K562 treated with DMSO at 1 percent for 4 hours (cell line): Measurements from ENCODE around the gene SGIP1. TPM values are rescaled to one million over a fixed set of nuclear protein-coding genes. Genes with fewer than 3 reads are reported as not detected.

Source experiments
- total RNA-seq: library from RNA; unstranded; fragments of 300-600 nt; gene quantifications from 2 replicates; pipeline ENCODE4 v1.2.3, GENCODE V29; 2022; ENCODE audit not compliant: insufficient read depth

The SGIP1 gene, protein sequence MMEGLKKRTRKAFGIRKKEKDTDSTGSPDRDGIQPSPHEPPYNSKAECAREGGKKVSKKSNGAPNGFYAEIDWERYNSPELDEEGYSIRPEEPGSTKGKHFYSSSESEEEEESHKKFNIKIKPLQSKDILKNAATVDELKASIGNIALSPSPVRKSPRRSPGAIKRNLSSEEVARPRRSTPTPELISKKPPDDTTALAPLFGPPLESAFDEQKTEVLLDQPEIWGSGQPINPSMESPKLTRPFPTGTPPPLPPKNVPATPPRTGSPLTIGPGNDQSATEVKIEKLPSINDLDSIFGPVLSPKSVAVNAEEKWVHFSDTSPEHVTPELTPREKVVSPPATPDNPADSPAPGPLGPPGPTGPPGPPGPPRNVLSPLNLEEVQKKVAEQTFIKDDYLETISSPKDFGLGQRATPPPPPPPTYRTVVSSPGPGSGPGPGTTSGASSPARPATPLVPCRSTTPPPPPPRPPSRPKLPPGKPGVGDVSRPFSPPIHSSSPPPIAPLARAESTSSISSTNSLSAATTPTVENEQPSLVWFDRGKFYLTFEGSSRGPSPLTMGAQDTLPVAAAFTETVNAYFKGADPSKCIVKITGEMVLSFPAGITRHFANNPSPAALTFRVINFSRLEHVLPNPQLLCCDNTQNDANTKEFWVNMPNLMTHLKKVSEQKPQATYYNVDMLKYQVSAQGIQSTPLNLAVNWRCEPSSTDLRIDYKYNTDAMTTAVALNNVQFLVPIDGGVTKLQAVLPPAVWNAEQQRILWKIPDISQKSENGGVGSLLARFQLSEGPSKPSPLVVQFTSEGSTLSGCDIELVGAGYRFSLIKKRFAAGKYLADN
- not detected in 2 replicates for total RNA-seq

GRCh38 chr1:66533804-66534740 is at the start of gene SGIP1:
TSS of gene SGIP1 (plus strand) at chr1:66534153. CDS start at chr1:66534359, 206 bp downstream.

DNA sequence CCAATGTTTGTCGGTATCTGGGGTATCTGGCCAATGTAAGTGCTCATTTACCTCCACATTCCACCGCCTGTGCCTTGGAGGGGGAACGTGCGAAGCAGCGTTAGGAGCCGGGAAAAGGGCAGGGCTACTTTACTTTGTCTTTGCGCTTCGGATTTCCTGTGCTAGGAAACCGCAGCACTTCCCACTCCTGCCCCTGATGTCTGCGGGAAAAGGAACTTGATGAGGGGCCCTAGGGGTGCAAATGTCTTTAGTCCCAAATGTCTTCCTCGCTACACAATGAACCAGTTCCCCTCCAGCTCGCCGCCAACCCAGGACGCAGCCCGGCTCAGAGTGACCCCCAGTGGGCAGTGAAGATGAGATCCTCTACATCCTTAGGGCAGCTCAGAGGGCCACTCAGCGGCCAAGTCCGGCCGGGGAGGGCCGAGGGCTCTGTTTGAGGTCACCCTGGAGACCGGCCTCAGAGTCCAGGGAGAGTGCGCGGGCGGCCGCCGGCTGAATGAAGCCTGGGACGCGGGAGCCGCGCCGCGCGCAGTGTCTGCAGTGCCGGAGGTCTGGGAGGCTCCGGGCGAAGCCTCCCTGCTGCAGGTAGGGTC is 218.1 kb downstream of the SGIP1 start, which contains the start of gene DYNLT5:
DYNLT5 (plus strand) TSS at position 460 of the 593 bp plus-strand sequence. CDS start 2,200 bp downstream, outside the sequence.

Other genes starting within 250 kb of the SGIP1 start
- gene DYNLT5, start 218.3 kb downstream of the SGIP1 start, total RNA-seq = not detected in 2 replicates